Thoracic aorta (tissue), 2 donors: ENCODE data around the gene SLC17A5. TPM values are rescaled to one million over a fixed set of nuclear protein-coding genes. Genes with fewer than 3 reads are reported as not detected.
"Not testable (repeated sequence)": the region's sequence is repeated elsewhere in the genome, so short reads cannot be mapped to it uniquely, and the experiment has no call there.

ENCODE experiments used
- ATAC-seq: fragments of 150-250 bp; one replicate; pipeline ENCODE4 v1.8.0; 2017; ENCODE audit warnings: low read depth; ENCODE audit not compliant: insufficient number of reproducible peaks, low FRiP score
- DNase-seq: peaks from one replicate; pipeline ENCODE4 v3.0.0-alpha.2; 2020; ENCODE audit warnings: low spot score
- H3K27ac ChIP-seq, 2 donors: fragments of 200-600 bp; sonication (generic); 1 replicate in 1 of 2; 2 replicates in 1 of 2; pipeline ENCODE4 v1.5.1; 2016; ENCODE audit warnings: mild to moderate bottlenecking in 2 of 2, moderate library complexity in 2 of 2
- H3K27me3 ChIP-seq: fragments of 200-600 bp; sonication (generic); replicated peaks from 2 replicates; pipeline ENCODE4 v1.6.0; 2016; ENCODE audit warnings: mild to moderate bottlenecking; ENCODE audit not compliant: insufficient read depth
- H3K36me3 ChIP-seq: fragments of 200-600 bp; sonication (generic); one replicate; pipeline ENCODE4 v1.5.1; 2016
- H3K4me1 ChIP-seq, 2 donors: fragments of 200-600 bp; sonication (generic); 1 replicate in 1 of 2; 2 replicates in 1 of 2; pipeline versions ENCODE4 v1.5.1 to v1.6.0; 2016; ENCODE audit warnings: low read depth in 2 of 2, mild to moderate bottlenecking in 1 of 2; ENCODE audit not compliant: control insufficient read depth in 1 of 2
- H3K4me3 ChIP-seq: fragments of 200-600 bp; sonication (generic); 2 replicates; pipeline ENCODE4 v1.5.1; 2016; ENCODE audit warnings: mild to moderate bottlenecking
- H3K9me3 ChIP-seq: fragments of 200-600 bp; sonication (generic); 2 replicates; pipeline ENCODE4 v1.5.1; 2016
- total RNA-seq, 2 donors: library from RNA; depleted of rRNA; stranded (reverse); fragments of >200 nt; gene quantifications; one replicate each; pipeline versions ENCODE4 v1.1.0 to v1.2.3, GENCODE V29; 2016
- TF ChIP-seq, protein P1 (sequence below): fragments of 200-600 bp; sonication (generic); IDR thresholded peaks from one replicate; pipeline ENCODE4 v1.5.1; 2019; ENCODE audit warnings: antibody characterized with exemption

Gene SLC17A5
- total RNA-seq, 2 donors from 2014 or later = 24.1 to 36.8 TPM

DNA sequence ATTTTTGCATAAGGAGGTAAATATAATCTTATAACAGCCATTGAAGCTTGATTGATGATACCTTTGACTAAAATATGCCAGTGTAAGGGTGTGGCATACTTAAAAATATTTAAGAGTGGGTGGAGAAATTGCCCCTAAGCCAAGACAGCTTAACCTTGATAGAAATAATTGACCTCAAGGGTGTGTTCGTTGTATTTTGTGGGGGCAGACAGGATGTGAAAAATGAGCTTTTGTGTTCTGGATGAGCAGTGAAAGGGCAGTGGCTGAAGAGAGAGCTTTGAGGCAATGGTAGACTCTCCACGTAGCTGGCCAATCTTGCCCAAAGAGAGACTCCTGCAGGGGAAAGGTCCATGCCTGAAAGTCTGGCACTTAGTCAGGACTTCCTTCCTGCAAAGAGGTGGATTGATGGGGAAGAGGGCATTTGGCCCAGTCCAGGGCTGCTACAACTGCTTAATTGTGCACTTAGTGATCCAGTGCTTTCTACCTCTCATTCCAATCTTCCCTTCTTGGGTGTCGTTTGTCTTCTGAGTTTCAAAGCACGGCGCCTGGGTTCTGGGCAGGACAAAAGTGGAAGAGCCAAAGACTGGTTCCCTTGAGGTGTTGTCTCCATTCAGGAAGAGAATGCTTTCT is 26.6 kb upstream of the SLC17A5 start:
- TF ChIP-seq, protein P1, sequence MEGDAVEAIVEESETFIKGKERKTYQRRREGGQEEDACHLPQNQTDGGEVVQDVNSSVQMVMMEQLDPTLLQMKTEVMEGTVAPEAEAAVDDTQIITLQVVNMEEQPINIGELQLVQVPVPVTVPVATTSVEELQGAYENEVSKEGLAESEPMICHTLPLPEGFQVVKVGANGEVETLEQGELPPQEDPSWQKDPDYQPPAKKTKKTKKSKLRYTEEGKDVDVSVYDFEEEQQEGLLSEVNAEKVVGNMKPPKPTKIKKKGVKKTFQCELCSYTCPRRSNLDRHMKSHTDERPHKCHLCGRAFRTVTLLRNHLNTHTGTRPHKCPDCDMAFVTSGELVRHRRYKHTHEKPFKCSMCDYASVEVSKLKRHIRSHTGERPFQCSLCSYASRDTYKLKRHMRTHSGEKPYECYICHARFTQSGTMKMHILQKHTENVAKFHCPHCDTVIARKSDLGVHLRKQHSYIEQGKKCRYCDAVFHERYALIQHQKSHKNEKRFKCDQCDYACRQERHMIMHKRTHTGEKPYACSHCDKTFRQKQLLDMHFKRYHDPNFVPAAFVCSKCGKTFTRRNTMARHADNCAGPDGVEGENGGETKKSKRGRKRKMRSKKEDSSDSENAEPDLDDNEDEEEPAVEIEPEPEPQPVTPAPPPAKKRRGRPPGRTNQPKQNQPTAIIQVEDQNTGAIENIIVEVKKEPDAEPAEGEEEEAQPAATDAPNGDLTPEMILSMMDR = no peak
- ATAC-seq = no peak
- no peaks in the 10 kb centered on the region for H3K4me1 ChIP-seq

DNA sequence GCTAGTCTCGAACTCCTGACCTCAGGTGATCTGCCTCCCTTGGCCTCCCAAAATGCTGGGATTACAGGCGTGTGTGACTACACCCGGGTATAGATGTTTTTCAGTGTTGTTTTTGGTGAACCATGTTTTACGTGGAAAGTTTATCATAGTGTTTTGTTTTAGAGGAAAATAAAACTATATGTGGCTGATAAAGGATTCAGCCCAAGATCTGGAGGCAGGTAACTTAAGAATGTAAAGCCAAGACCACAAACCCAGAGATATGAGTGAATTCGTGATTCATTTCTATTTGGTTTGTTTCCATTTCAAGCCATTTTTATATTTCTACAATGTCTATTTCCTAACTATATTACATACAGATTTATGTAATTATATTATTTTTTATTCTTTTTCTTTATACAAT is 26.1 kb upstream of the SLC17A5 start:
- H3K27ac ChIP-seq, DNase-seq, H3K4me3 ChIP-seq, ATAC-seq, H3K27me3 ChIP-seq, H3K36me3 ChIP-seq, H3K4me1 ChIP-seq, H3K9me3 ChIP-seq: not testable (repeated sequence)

More for the DNA sequence above, 26.6 kb upstream of the SLC17A5 start:
- Histone ChIP-seq H3K4me3 (no peak overlapping the region), H3K27me3 (no peaks in the 10 kb centered on the region), H3K9me3 (no peaks in the 10 kb centered on the region), H3K27ac (no peak overlapping the region), H3K36me3 (no peaks in the 10 kb centered on the region)
- no peak for DNase-seq

DNA sequence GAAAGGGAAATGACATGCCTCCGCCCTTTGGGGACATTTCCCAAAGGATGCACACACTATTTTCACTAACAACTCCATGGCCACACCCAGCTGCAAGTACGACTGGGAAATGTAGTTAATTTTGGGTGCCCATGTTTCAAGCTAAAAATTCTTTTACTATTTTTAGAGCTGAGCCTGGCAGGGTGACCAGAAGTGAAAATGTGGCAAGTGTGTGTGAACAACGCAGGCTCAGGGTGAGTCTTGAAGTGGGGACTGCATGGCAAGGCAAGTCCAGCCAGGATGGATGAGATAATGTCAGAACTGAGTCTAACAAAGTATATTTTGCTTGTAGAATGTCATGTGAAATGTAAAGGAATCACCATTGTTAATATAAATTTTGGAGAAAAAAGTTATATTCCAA is 25.2 kb upstream of the SLC17A5 start:
- no peaks in the 10 kb centered on the region for H3K4me1 ChIP-seq
- ATAC-seq = peak; percentile 57
- TF ChIP-seq, protein P1 = no peak

DNA sequence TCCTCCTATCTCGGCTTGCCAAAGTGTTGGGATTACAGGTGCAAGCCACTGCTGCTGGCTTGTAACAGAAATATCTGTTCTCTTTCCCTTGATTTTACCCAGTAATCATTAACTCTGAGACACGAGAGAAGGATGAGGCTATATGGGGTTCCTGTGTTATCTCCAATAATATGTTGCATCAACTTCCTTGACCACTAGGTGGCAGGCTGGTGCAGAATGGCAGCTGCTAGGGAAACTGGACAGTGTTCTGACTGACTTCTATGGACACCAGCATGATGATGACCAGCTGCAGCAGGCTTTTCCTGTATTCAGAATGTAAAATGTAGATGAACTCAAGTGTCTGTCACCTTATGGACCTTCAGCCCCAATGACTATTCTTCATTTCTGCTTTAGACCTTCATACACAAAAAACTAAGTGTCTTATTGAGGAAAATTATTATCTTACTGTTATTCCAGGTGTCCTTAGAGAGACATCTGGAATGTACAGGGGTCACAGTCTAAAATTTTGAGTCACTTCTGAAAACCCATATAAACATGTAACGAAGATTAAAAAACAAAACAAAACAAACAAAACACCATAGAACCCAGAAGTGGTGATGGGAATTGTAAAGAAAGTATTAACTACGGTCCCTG is 21.8 kb upstream of the SLC17A5 start:
- TF ChIP-seq, protein P1 = peak; percentile 79
- no peaks in the 10 kb centered on the region for H3K4me1 ChIP-seq
- H3K4me3 ChIP-seq = no peak overlapping the region
- DNase-seq (peak; percentile 43), ATAC-seq (no peak)
- no peaks in the 10 kb centered on the region for H3K27me3 ChIP-seq
- no peak overlapping the region for H3K27ac ChIP-seq
- H3K9me3 ChIP-seq = no peaks in the 10 kb centered on the region
- no peaks in the 10 kb centered on the region for H3K36me3 ChIP-seq

More for the DNA sequence above, 25.2 kb upstream of the SLC17A5 start:
- no peak overlapping the region for H3K27ac ChIP-seq
- H3K4me3 ChIP-seq = no peak overlapping the region
- no peak for DNase-seq
- H3K27me3 ChIP-seq = no peaks in the 10 kb centered on the region
- no peaks in the 10 kb centered on the region for H3K36me3 ChIP-seq
- no peaks in the 10 kb centered on the region for H3K9me3 ChIP-seq

DNA sequence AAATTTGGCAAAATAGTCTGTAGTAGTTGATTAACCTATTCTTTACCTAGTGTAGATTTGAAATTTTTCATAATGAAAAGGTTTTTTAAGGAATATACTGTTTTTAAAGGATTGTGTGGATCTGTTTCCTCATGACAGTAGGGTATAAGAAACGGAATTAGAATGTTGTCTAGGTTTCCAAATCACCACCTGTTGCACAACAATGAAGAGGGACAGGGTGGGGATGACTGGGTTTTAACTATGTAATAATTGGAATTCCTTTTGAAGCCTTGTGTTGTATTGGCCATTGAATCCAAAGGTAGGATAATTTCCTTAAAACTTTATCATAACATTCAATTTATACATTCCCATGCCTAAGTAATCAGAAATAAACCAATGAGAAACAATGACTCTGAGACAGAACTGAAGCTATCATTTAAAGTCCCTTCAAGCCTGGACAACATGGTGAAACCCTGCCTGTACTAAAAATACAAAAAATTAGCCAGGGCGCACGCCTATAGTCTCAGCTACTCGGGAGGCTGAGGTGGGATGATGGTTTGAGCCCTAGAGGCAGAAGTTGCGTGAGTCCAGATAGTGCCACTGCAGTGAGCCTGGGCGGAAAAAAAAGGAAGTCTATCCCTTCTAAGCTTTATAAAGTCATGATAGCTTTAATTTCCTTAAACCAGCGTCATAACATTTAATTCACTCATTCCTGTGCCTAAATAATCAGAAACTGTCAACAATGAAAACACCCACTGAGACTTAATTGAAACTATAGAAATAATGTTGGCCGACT is 18.3 kb upstream of the SLC17A5 start:
- Histone ChIP-seq H3K27ac (no peak overlapping the region), H3K36me3 (no peaks in the 10 kb centered on the region), H3K4me3 (no peak overlapping the region), H3K9me3 (no peaks in the 10 kb centered on the region), H3K27me3 (no peaks in the 10 kb centered on the region), H3K4me1 (no peaks in the 10 kb centered on the region)
- no peak for ATAC-seq
- TF ChIP-seq, protein P1 = no peak
- DNase-seq = no peak
